Gastrocnemius medialis (tissue), 4 donors: Measurements from ENCODE around the gene TFCP2L1.

Experiments
- CTCF ChIP-seq, 5 experiments: fragments of 450-650 bp in 3 of 5; fragments of 200-600 bp in 2 of 5; sonication (generic) in 2 of 5; IDR thresholded peaks in 4 of 5; conservative IDR thresholded peaks in 1 of 5; 1 replicate in 4 of 5; 2 replicates in 1 of 5; pipeline ENCODE4 v1.5.1; 2016 to 2019; ENCODE audit warnings: antibody characterized with exemption in 5 of 5, mild to moderate bottlenecking in 3 of 5, moderate library complexity in 3 of 5
- POLR2A ChIP-seq, 2 donors: fragments of 450-650 bp; IDR thresholded peaks; one replicate each; pipeline ENCODE4 v1.6.1; 2017; ENCODE audit warnings: antibody characterized with exemption in 2 of 2, mild to moderate bottlenecking in 2 of 2, moderate library complexity in 2 of 2

- TF ChIP-seq CTCF (IDR thresholded peaks at IDR 0.05 in 4 of 5, conservative IDR thresholded peaks at IDR 0.05 in 1 of 5) (no peak), POLR2A (IDR thresholded peaks at IDR 0.05) (no peak)
Observed at GRCh38 chr2:121279476-121280220, 5.4 kb downstream of the TFCP2L1 start.
